Chondrocyte (in vitro differentiated cells): ENCODE results near the gene EAF1. TPM values are rescaled to one million over a fixed set of nuclear protein-coding genes. Genes with fewer than 3 reads are reported as not detected.

Source experiments
- DNase-seq: peaks from one replicate; pipeline ENCODE4 v3.0.0; 2021; ENCODE audit warnings: mixed read lengths, low spot score
- H3K27ac Mint-ChIP-seq: one replicate; pipeline ENCODE4 v1.8.0; 2021; ENCODE audit warnings: mild to moderate bottlenecking, moderate library complexity, mixed read lengths; ENCODE audit not compliant: unreplicated experiment
- H3K27me3 Mint-ChIP-seq: 2 replicates; pipeline ENCODE4 v1.8.0; 2021; ENCODE audit warnings: low read depth, mixed read lengths
- H3K36me3 Mint-ChIP-seq: 2 replicates; pipeline ENCODE4 v1.8.0; 2021; ENCODE audit warnings: low read depth, mixed read lengths
- H3K4me1 Mint-ChIP-seq: 2 replicates; pipeline ENCODE4 v1.8.0; 2021; ENCODE audit warnings: low read depth, mild to moderate bottlenecking, mixed read lengths
- H3K4me3 Mint-ChIP-seq: one replicate; pipeline ENCODE4 v1.8.0; 2021; ENCODE audit warnings: mild to moderate bottlenecking, moderate library complexity, mixed read lengths; ENCODE audit not compliant: unreplicated experiment
- H3K9me3 Mint-ChIP-seq: 2 replicates; pipeline ENCODE4 v1.8.0; 2021; ENCODE audit warnings: low read depth, mixed read lengths
- total RNA-seq: library from RNA; stranded (reverse); gene quantifications from 3 replicates; pipeline ENCODE4 v1.2.1, GENCODE V29; 2021
- TF ChIP-seq, protein P1 (sequence below): fragments of 200-600 bp; sonication (generic); IDR thresholded peaks from 2 replicates; pipeline ENCODE4 v1.5.0; 2021; ENCODE audit warnings: antibody characterized with exemption, mild to moderate bottlenecking, moderate library complexity

The EAF1 gene
- total RNA-seq, 1 donor from 2014 or later, result 18.4 TPM

DNA sequence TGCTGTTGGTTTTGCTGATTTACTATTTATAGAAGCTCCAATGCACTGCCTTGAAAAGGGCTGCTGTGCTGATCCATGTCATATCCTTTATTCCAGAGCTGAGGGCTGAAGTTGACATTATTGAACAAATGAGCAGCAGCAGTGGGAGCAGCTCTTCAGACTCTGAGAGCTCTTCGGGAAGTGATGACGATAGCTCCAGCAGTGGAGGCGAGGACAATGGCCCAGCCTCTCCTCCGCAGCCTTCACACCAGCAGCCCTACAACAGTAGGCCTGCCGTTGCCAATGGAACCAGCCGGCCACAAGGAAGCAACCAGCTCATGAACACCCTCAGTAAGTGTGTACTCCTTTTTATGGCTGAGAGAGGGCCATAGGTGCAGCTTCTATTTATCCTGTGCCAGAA is 8.8 kb downstream of the EAF1 start:
- no peak for DNase-seq
- Mint-ChIP-seq H3K27me3 (no peaks in the 10 kb centered on the region), H3K9me3 (no peaks in the 10 kb centered on the region), H3K4me1 (peaks cover 20% of the 10 kb centered on the region), H3K36me3 (peaks cover 43% of the 10 kb centered on the region), H3K4me3 (no peak overlapping the region), H3K27ac (no peak overlapping the region)
- TF ChIP-seq, protein P1, sequence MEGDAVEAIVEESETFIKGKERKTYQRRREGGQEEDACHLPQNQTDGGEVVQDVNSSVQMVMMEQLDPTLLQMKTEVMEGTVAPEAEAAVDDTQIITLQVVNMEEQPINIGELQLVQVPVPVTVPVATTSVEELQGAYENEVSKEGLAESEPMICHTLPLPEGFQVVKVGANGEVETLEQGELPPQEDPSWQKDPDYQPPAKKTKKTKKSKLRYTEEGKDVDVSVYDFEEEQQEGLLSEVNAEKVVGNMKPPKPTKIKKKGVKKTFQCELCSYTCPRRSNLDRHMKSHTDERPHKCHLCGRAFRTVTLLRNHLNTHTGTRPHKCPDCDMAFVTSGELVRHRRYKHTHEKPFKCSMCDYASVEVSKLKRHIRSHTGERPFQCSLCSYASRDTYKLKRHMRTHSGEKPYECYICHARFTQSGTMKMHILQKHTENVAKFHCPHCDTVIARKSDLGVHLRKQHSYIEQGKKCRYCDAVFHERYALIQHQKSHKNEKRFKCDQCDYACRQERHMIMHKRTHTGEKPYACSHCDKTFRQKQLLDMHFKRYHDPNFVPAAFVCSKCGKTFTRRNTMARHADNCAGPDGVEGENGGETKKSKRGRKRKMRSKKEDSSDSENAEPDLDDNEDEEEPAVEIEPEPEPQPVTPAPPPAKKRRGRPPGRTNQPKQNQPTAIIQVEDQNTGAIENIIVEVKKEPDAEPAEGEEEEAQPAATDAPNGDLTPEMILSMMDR, result no peak

DNA sequence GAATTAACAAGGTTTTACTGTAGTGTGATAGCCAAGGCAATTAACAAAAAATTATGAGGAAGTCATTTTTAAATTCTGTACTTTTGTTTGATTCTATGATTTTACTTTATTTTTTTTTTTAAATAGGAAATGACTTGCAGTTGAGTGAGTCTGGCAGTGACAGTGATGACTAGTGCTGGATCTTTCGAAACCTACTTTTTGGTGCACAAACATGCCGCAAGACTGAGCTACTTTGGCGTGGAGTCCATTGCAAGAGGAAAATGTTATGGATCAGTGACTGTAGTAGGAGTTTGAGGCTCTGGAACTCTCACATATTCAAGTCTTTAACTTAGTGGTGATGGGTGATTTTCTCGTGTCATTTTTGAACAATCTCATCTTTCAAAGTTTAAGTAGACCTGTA is 11.6 kb downstream of the EAF1 start:
- DNase-seq, result no peak
- TF ChIP-seq, protein P1, result no peak
- Mint-ChIP-seq H3K4me1 (peaks cover 23% of the 10 kb centered on the region), H3K36me3 (peaks cover 42% of the 10 kb centered on the region), H3K27me3 (no peaks in the 10 kb centered on the region), H3K27ac (no peak overlapping the region), H3K4me3 (no peak overlapping the region), H3K9me3 (no peaks in the 10 kb centered on the region)

DNA sequence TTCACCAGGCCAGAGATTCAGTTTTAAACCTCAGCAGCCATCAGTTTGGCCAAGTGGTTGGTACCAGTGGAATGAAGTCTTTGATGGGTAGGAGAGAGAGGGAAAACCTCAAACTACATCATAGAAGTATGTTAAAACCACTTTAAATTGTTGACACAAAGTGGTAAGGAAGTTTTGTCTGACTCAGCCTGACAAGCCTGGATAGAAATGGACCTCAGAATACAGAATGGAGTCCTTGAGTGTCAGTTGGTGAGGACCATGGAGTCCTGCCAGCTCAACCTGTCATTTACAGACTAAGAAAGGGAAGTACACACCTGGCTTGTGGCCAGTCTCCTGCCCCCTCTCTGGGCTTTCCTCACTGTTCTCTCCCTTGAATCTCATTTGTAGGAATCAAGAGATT is 12.1 kb downstream of the EAF1 start:
- Mint-ChIP-seq H3K4me1 (peaks cover 23% of the 10 kb centered on the region), H3K27me3 (no peaks in the 10 kb centered on the region), H3K36me3 (peaks cover 38% of the 10 kb centered on the region), H3K9me3 (no peaks in the 10 kb centered on the region), H3K27ac (no peak overlapping the region), H3K4me3 (no peak overlapping the region)
- TF ChIP-seq, protein P1, result no peak
- no peak for DNase-seq

DNA sequence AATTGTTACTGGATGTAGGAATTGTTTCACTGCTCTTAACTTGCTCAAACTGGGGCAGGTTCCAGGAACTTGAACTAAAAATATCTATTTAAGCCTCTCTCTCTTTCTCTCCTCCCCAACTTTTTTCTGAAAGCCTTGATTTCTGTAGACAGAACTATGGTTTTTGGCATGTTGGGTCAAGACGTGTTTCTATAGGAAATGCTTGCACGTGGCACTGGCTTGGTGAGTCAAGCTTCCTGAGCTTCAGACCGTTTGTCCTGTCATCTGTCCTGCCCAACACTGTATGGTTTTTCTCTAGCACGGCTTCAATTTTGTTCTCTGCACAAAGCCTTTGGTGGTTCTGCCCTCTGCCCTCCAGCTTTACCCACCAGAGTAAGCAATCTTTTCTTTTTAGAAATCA is 13.5 kb downstream of the EAF1 start:
- peaks cover 23% of the 10 kb centered on the region for H3K4me1 Mint-ChIP-seq
- H3K27ac Mint-ChIP-seq, result peak overlapping the region; percentile 50
- TF ChIP-seq, protein P1, result no peak
- H3K9me3 Mint-ChIP-seq, result no peaks in the 10 kb centered on the region
- H3K4me3 Mint-ChIP-seq, result no peak overlapping the region
- H3K36me3 Mint-ChIP-seq, result peaks cover 35% of the 10 kb centered on the region
- no peaks in the 10 kb centered on the region for H3K27me3 Mint-ChIP-seq
- no peak for DNase-seq

DNA sequence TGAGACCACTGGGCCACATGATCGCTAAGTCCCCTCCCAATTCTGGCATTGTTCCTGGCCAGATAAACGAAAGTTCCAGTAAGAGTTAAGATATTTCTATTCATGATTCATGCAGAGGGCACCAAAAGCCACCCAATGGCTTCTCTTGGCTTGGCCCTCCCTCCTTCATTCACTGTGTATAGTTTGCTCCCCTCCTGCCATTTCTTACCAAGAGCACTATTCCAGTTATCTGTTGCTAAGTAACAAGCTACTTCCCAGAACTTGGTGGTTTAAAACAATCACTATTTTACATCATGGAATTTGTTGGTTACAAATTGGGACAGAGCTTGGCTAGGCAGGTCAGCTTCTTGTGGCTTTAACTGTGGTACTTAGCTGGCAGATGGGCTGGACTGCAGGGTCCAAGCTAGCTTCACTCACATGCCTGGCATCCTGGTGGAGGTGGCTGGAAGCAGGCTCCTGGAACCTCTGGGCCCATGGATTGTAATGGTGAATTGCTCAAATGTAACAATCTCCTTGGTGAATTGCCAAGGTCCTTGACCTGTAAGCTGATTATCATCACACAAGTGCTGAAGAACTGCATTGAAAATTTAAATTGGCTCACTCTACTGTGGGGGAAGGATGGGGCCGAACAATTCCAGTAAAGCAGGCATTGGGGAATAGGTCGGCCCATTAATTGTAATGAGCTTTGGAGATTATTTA is 16.6 kb downstream of the EAF1 start:
- Mint-ChIP-seq H3K9me3 (no peaks in the 10 kb centered on the region), H3K4me1 (peaks cover 22% of the 10 kb centered on the region), H3K36me3 (peaks cover 20% of the 10 kb centered on the region), H3K27me3 (no peaks in the 10 kb centered on the region), H3K27ac (no peak overlapping the region), H3K4me3 (no peak overlapping the region)
- DNase-seq, result no peak
- TF ChIP-seq, protein P1, result no peak
